ENCODE results near the gene PPIE.

GRCh38 chr1:39735731-39736130, 3.0 kb upstream of the PPIE start:
- no peak for TF ChIP-seq POLR2A (IDR thresholded peaks at IDR 0.05)
- TF ChIP-seq CTCF (IDR thresholded peaks at IDR 0.05): no peak
- TF ChIP-seq POLR2AphosphoS5 (IDR thresholded peaks at IDR 0.05): no peak

Measured in sigmoid colon (tissue), 4 donors.